Omental fat pad (tissue), 4 donors: ENCODE data around the gene ZNF813. TPM values are rescaled to one million over a fixed set of nuclear protein-coding genes. Genes with fewer than 3 reads are reported as not detected.
"Not testable (repeated sequence)": the region's sequence is repeated elsewhere in the genome, so short reads cannot be mapped to it uniquely, and the experiment has no call there.

Source experiments
- ATAC-seq: fragments of 150-250 bp; one replicate; pipeline ENCODE4 v1.9.1; 2016; ENCODE audit warnings: mild to moderate bottlenecking, moderate library complexity; ENCODE audit not compliant: low FRiP score
- DNase-seq: peaks from one replicate; pipeline ENCODE4 v3.0.0-alpha.2; 2019; ENCODE audit warnings: low spot score
- CTCF ChIP-seq, 3 donors: fragments of 450-650 bp; IDR thresholded peaks; one replicate each; pipeline ENCODE4 v1.5.1; 2016 to 2017; ENCODE audit warnings: antibody characterized with exemption in 3 of 3, mild to moderate bottlenecking in 3 of 3, moderate library complexity in 2 of 3
- total RNA-seq, 4 donors: library from RNA; depleted of rRNA; stranded (reverse); fragments of >200 nt; gene quantifications; one replicate each; pipeline ENCODE4 v1.1.0, GENCODE V29; 2016

Gene ZNF813
- total RNA-seq, result 10 to 100 TPM in 1 of 4 donors, 1 to 10 TPM in 3; 2.5 to 11.0 (median 2.9) TPM

DNA sequence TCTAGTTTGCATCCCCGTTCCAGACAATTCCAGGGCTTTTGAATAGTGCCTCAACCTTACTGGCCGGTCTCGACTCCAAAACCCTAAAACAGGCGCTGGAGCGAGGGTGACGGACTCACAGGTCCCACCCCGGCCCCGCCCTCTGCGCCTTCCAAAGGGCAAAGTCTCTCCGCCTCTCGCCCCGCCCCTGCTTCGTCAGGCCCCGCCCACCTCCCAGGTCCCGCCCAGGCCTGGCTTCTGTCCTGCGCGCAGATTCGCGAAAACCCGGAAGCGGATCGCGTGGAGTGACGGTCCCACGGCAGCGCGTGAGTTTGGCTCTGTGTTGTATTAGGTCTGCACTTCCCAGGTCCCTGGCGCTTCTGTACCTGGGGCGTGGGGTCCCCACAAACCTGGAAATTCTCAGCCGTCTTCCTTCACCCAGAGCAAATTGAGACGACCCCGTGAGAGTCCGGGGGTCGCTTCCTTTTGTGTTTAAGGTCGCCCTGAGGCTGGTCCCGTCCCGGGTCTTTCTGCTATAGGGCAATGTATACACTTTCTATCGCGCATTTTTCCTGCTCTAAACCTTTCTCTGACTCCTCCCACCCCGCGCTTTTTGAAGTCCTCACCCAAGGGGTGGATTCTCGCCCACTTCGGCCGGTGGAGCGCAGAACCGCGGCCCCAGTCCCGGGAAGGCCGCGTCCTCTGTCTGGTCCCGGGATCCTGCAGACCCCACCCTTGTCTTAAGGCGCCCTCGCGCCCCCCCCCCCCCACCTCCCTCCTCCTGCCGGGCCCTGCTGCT is at the start of gene ZNF813:
ZNF813 (plus strand) TSS at position 249 of the 778 bp plus-strand sequence. CDS start 16,090 bp downstream, outside the sequence.
- peak; percentile 97 for ATAC-seq
- DNase-seq, result peak; percentile 98
- no peak for TF ChIP-seq CTCF (IDR thresholded peaks at IDR 0.05)

GRCh38 chr19:53420520-53421315 is 46.8 kb upstream of the ZNF813 start:
- DNase-seq, ATAC-seq: not testable (repeated sequence)

- no peak for DNase-seq
- TF ChIP-seq CTCF (IDR thresholded peaks at IDR 0.05), result no peak
- no peak for ATAC-seq
These were observed 45.0 kb upstream of the ZNF813 start for GRCh38 chr19:53422551-53422950.

- not testable (repeated sequence) for DNase-seq, ATAC-seq
These were observed 44.5 kb upstream of the ZNF813 start for GRCh38 chr19:53423074-53423473.

GRCh38 chr19:53423680-53424079 is 43.9 kb upstream of the ZNF813 start:
- DNase-seq, ATAC-seq: not testable (repeated sequence)

DNA sequence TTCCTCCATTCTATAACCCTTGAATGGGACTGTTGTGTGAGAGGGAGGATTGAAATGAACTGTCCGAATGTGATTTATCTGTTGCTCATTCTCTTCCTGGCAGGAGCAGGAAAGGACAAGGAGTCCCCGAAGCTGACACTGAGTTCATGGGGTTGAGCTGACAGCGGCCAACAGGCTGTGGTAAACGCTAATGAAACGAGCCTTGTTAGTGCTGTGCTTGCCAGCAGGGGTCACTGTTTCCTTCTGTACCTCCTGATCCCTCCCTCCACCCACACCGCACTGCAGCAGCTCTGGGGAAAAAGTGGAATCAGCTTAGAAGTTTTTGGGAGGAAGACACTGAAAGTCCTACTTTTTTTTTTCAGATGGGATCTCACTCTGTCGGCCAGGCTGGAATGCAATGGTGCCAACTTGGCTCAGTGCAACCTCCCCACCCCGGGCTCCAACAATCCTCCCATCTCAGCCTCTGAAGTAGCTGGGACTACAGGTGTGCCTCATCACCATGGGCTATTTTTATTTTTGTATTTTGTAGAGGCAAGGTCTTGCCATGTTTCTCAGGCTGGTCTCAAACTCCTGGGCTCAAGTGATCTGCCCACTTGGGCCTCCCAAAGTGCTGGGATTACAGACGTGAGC is 42.5 kb upstream of the ZNF813 start:
- peak; percentile 86 for ATAC-seq
- peak in 1 of 3 donors; percentile 21 for TF ChIP-seq CTCF (IDR thresholded peaks at IDR 0.05)
- DNase-seq, result peak; percentile 43

- DNase-seq, result peak; percentile 92
- peak; percentile 100 for ATAC-seq
- TF ChIP-seq CTCF (IDR thresholded peaks at IDR 0.05), result no peak
These were observed 36.0 kb upstream of the ZNF813 start, which contains the start of gene ZNF761 for GRCh38 chr19:53431399-53432087. ZNF761 (plus strand) TSS chr19:53431984; CDS start chr19:53447269, 15,285 bp downstream.
